Activated naive CD8-positive, alpha-beta T cell (primary cell): ENCODE measurements around the gene NKAIN4.

ENCODE experiments used
- H3K27ac Mint-ChIP-seq: one replicate; pipeline ENCODE4 v1.8.0; 2021; ENCODE audit warnings: mixed read lengths
- H3K27me3 Mint-ChIP-seq: one replicate; pipeline ENCODE4 v1.8.0; 2021; ENCODE audit warnings: mixed read lengths
- H3K36me3 Mint-ChIP-seq: one replicate; pipeline ENCODE4 v1.8.0; 2021; ENCODE audit warnings: mixed read lengths
- H3K4me1 Mint-ChIP-seq: one replicate; pipeline ENCODE4 v1.8.0; 2021; ENCODE audit warnings: low read depth, mixed read lengths
- H3K4me3 Mint-ChIP-seq: one replicate; pipeline ENCODE4 v1.8.0; 2021; ENCODE audit warnings: mild to moderate bottlenecking, mixed read lengths
- H3K9me3 Mint-ChIP-seq: one replicate; pipeline ENCODE4 v1.8.0; 2021; ENCODE audit warnings: low read depth, mixed read lengths

Gene NKAIN4

GRCh38 chr20:63272105-63273058 is 18.1 kb upstream of the NKAIN4 start, which contains the start of gene ARFGAP1:
TSS of gene ARFGAP1 (plus strand) at chr20:63272813. CDS start at chr20:63275581, 2,768 bp downstream.
- Mint-ChIP-seq H3K9me3 (no peaks in the 10 kb centered on the region), H3K4me3 (peak within 1 kb of the TSS; percentile 94), H3K36me3 (no peaks in the 10 kb centered on the region), H3K27me3 (no peaks in the 10 kb centered on the region), H3K27ac (peak within 1 kb of the TSS; percentile 81), H3K4me1 (peaks cover 26% of the 10 kb centered on the region)

- Mint-ChIP-seq H3K4me1 (peaks cover 26% of the 10 kb centered on the region), H3K27ac (no peak overlapping the region), H3K9me3 (no peaks in the 10 kb centered on the region), H3K27me3 (no peaks in the 10 kb centered on the region), H3K36me3 (no peaks in the 10 kb centered on the region), H3K4me3 (peak overlapping the region; percentile 59)
Observed at GRCh38 chr20:63270606-63271325, 16.5 kb upstream of the NKAIN4 start.

- peaks cover 22% of the 10 kb centered on the region for H3K4me1 Mint-ChIP-seq
- no peaks in the 10 kb centered on the region for H3K27me3 Mint-ChIP-seq
- no peak overlapping the region for H3K27ac Mint-ChIP-seq
- no peaks in the 10 kb centered on the region for H3K9me3 Mint-ChIP-seq
- H3K36me3 Mint-ChIP-seq = no peaks in the 10 kb centered on the region
- H3K4me3 Mint-ChIP-seq = peak overlapping the region; percentile 35
Observed at GRCh38 chr20:63269724-63270123, 15.5 kb upstream of the NKAIN4 start.

- H3K27ac Mint-ChIP-seq = no peak overlapping the region
- no peak overlapping the region for H3K4me3 Mint-ChIP-seq
- no peaks in the 10 kb centered on the region for H3K36me3 Mint-ChIP-seq
- peaks cover 15% of the 10 kb centered on the region for H3K4me1 Mint-ChIP-seq
- no peaks in the 10 kb centered on the region for H3K9me3 Mint-ChIP-seq
- H3K27me3 Mint-ChIP-seq = peaks cover 3% of the 10 kb centered on the region
Observed at GRCh38 chr20:63268671-63269439, 14.6 kb upstream of the NKAIN4 start.

GRCh38 chr20:63268256-63268655 is 14.0 kb upstream of the NKAIN4 start:
- Mint-ChIP-seq H3K9me3 (no peaks in the 10 kb centered on the region), H3K4me1 (peaks cover 10% of the 10 kb centered on the region), H3K27ac (no peak overlapping the region), H3K36me3 (no peaks in the 10 kb centered on the region), H3K27me3 (peaks cover 3% of the 10 kb centered on the region), H3K4me3 (no peak overlapping the region)

DNA sequence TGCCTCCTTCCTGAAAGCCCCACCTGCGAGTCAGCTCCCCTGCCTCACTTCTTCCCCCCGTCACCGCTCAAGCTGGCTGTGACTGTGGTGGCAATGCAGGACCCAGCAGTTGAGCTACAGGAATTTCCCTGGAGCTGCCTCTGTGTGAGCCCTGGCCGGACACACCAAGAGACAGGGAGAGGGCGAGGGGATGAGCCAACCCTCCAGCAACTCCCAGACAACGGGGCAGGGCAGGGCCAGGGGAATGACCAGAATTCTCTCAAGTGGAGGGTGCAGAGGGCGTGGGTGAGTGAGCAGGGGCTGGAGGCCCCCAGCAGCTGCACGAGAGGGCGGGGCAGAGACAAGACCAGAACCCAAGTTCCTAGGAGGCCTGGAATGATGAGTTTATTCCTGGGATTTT is 13.4 kb upstream of the NKAIN4 start:
- Mint-ChIP-seq H3K27me3 (peaks cover 5% of the 10 kb centered on the region), H3K9me3 (no peaks in the 10 kb centered on the region), H3K4me1 (peaks cover 12% of the 10 kb centered on the region), H3K4me3 (no peak overlapping the region), H3K36me3 (no peaks in the 10 kb centered on the region), H3K27ac (no peak overlapping the region)

- no peak overlapping the region for H3K27ac Mint-ChIP-seq
- H3K4me1 Mint-ChIP-seq = peaks cover 10% of the 10 kb centered on the region
- H3K9me3 Mint-ChIP-seq = no peaks in the 10 kb centered on the region
- peaks cover 5% of the 10 kb centered on the region for H3K27me3 Mint-ChIP-seq
- H3K4me3 Mint-ChIP-seq = no peak overlapping the region
- H3K36me3 Mint-ChIP-seq = no peaks in the 10 kb centered on the region
Observed at GRCh38 chr20:63265891-63266515, 11.7 kb upstream of the NKAIN4 start.

- no peaks in the 10 kb centered on the region for H3K9me3 Mint-ChIP-seq
- peaks cover 7% of the 10 kb centered on the region for H3K4me1 Mint-ChIP-seq
Observed at GRCh38 chr20:63264519-63264918, 10.3 kb upstream of the NKAIN4 start.

DNA sequence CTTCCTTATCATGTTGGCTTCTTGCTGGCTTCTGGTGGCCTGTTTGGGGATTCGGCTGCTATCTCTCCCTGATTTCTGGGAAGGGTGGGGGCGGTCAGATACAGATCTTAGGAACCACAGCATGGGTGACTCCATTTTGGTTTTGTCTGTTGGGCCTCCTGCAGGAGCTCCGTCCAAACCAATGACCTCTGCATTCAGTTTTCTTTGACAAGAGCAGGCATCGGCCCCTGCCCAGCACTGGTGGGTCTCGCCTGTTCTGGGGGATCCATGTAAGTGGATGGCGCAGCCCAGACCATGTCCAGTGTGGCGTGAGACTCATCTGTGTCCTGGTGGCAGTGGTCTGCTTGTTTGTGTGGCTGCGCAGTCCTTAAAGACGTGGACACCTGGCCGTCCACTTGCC is 9.7 kb upstream of the NKAIN4 start:
- H3K27me3 Mint-ChIP-seq = peaks cover 5% of the 10 kb centered on the region

More at GRCh38 chr20:63264519-63264918, 10.3 kb upstream of the NKAIN4 start:
- peaks cover 5% of the 10 kb centered on the region for H3K27me3 Mint-ChIP-seq
- H3K4me3 Mint-ChIP-seq = no peak overlapping the region
- H3K36me3 Mint-ChIP-seq = no peaks in the 10 kb centered on the region
- no peak overlapping the region for H3K27ac Mint-ChIP-seq

GRCh38 chr20:63262836-63263235 is 8.6 kb upstream of the NKAIN4 start:
- H3K4me1 Mint-ChIP-seq = peaks cover 7% of the 10 kb centered on the region
- H3K36me3 Mint-ChIP-seq = no peaks in the 10 kb centered on the region
- H3K27me3 Mint-ChIP-seq = peaks cover 5% of the 10 kb centered on the region
- H3K4me3 Mint-ChIP-seq = no peak overlapping the region
- H3K27ac Mint-ChIP-seq = no peak overlapping the region
- no peaks in the 10 kb centered on the region for H3K9me3 Mint-ChIP-seq

More for the DNA sequence above, 9.7 kb upstream of the NKAIN4 start:
- no peaks in the 10 kb centered on the region for H3K36me3 Mint-ChIP-seq
- peaks cover 7% of the 10 kb centered on the region for H3K4me1 Mint-ChIP-seq
- H3K4me3 Mint-ChIP-seq = no peak overlapping the region
- no peaks in the 10 kb centered on the region for H3K9me3 Mint-ChIP-seq
- H3K27ac Mint-ChIP-seq = no peak overlapping the region

DNA sequence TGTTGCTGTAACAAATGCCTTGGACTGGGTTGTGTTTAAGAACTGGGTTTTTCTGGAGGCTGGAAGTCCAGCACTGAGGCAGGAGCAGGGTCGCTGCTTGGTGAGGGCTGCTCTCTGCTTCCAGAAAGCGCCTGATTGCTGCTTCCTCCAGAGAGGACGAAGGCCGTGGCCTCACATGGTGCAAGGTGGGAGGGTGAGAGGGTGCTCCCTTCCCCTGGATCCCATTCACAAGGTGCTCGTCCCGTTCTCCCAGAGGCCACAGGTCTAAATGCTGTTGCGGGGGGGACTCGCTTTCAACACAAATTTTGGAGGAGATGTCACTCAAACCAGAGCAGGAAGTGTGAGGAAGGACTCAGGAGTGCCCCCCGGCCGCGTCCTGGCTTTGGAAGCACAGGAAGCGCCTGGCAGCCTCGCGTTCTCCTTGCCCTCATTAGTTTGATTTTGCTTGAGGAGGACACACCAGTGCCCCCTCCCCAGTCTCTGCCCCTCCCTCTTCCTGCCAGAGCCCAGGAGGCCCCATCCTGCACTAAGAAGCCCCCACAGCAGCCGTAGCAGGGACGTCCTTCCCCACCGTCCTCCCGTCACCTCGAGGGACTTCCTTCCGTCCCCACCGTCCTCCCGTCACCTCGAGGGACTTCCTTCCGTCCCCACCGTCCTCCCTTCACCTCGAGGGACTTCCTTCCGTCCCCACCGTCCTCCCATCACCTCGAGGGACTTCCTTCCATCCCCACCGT is 7.7 kb upstream of the NKAIN4 start:
- Mint-ChIP-seq H3K9me3 (no peaks in the 10 kb centered on the region), H3K27me3 (peaks cover 7% of the 10 kb centered on the region), H3K27ac (no peak overlapping the region), H3K4me1 (peaks cover 7% of the 10 kb centered on the region), H3K36me3 (no peaks in the 10 kb centered on the region), H3K4me3 (no peak overlapping the region)

DNA sequence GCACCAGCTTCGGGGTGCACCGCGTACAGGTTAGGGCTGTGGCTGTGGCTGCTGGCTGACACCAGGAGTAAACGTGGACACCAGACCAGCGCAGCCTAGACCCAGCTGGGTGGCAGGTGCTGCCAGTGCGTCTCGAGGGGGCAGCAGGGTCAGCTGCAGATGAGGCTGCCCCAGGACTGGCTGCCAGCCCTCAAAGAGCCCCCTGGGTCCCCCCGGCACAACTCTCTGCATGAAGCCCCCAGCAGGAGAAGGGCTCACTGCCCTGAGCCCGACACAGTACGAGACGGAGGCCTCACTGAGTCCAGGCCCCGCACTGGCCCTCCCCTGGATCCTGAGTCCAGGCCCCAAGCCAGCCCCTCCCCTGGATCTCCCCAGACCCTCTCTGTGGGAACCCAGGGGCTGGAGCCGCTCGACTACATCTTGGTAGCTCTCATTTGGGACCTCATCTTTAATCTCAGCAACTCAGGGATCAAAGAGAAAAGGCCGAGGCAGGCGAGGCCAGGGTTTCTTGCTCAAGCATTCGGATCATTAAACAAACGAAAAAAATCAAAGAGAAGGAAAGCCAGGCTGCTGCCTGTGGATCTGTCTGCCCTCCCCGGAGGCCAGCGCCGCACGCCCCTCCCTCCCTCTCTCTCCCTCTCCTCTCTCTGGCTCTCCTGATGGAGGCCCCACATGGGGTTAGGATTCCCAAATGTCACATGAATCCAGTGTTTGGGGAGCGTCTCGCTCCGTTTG is 7.0 kb upstream of the NKAIN4 start:
- H3K4me1 Mint-ChIP-seq = peaks cover 7% of the 10 kb centered on the region
- H3K27ac Mint-ChIP-seq = no peak overlapping the region
- H3K4me3 Mint-ChIP-seq = no peak overlapping the region
- H3K27me3 Mint-ChIP-seq = peaks cover 9% of the 10 kb centered on the region
- no peaks in the 10 kb centered on the region for H3K9me3 Mint-ChIP-seq
- no peaks in the 10 kb centered on the region for H3K36me3 Mint-ChIP-seq

GRCh38 chr20:63260521-63260920 is 6.3 kb upstream of the NKAIN4 start:
- Mint-ChIP-seq H3K36me3 (no peaks in the 10 kb centered on the region), H3K9me3 (no peaks in the 10 kb centered on the region), H3K4me3 (no peak overlapping the region), H3K27ac (no peak overlapping the region), H3K4me1 (peaks cover 8% of the 10 kb centered on the region), H3K27me3 (peaks cover 10% of the 10 kb centered on the region)
